Measurements from ENCODE around the gene SLC32A1. TPM values are rescaled to one million over a fixed set of nuclear protein-coding genes. Genes with fewer than 3 reads are reported as not detected.

The SLC32A1 gene
- total and polyA plus RNA-seq, 2 of the 4 experiments (the other 2 are of a cell fraction) = not detected

DNA sequence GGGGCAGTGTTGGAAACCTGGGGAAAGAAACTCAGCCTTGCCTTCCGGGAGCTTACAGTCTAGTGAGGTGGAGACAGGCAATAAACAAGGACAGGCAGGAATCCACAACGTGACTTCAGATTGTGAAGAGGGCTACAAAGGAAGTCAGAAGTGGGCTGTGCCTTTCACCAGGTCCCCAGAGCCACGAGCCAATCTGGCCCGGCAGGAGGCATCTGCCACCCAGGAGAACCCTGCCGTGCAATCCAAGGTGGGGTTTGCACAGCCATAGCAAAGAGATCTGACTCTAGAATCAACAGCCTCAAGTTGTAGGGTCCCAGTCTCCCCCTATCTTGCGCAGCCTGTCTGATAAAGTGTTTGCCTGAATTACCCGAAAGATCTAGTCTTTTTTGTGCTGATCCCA, 5.5 kb downstream of the SLC32A1 start:
- dilution Hi-C loops (cut with HindIII; ENCODE audit: low sequenced_read_pairs, unreplicated experiment) = no loop called here
- H4K8ac ChIP-seq (ENCODE audit: low read depth in 2 of 2, low read length in 2 of 2) = no peak overlapping the region
- BruUV-seq (replicated peaks) = no TSS peak
- H4K91ac ChIP-seq (ENCODE audit: insufficient read depth, low read depth, low read length) = no peak overlapping the region
- H3K23ac ChIP-seq (ENCODE audit: low read depth, low read length) = no peak overlapping the region
- H4K20me1 ChIP-seq (ENCODE audit: insufficient read depth, low read length) = peaks cover 12% of the 10 kb centered on the region
- H3K9ac ChIP-seq (ENCODE audit: low read depth, low read length) = no peak overlapping the region
- H3K18ac ChIP-seq (ENCODE audit: low read depth, low read length) = no peak overlapping the region
- H3K4me3 ChIP-seq (ENCODE audit: insufficient read depth, low read depth, low read length) = no peak overlapping the region
- H3K56ac ChIP-seq (ENCODE audit: extremely low read depth, insufficient read depth, low read length) = no peak overlapping the region
- H3K4me2 ChIP-seq (ENCODE audit: low read depth, low read length) = no peak overlapping the region
- intact Hi-C loops (cut with micrococcal nuclease) = no loop called here
- H3K14ac ChIP-seq (replicated peaks; ENCODE audit: low read depth, low read length) = no peak overlapping the region
- H2AK9ac ChIP-seq (replicated peaks; ENCODE audit: low read depth, low read length, poor library complexity) = no peak overlapping the region
- ChIA-PET POLR2A (ENCODE audit: unreplicated experiment) (no interaction called here), CTCF (no interaction called here)
- no peak overlapping the region for H2AK5ac ChIP-seq (ENCODE audit: low read depth, low read length)
- WGBS, 2 experiments (ENCODE audit: extremely low coverage in 2 of 2, insufficient read length in 1 of 2) = 6% methylated on average over 2 of the region's 7 CpGs; no CpG with 5 or more reads in 1 of the 2 experiments
- no peaks in the 10 kb centered on the region for H3K36me3 ChIP-seq (ENCODE audit: control insufficient read depth, insufficient read depth, low read length)
- H3K4me1 ChIP-seq (ENCODE audit: control insufficient read depth, insufficient read depth, low read length) = no peaks in the 10 kb centered on the region
- DNase-seq (no peak), ATAC-seq (ENCODE audit: low read depth) (no peak)
- no peak overlapping the region for H2BK120ac ChIP-seq (ENCODE audit: low read depth, low read length)
- TF ChIP-seq MAZ (IDR thresholded peaks at IDR 0.05; ENCODE audit: borderline replicate concordance, low read depth, low read length) (no peak), RFX5 (IDR thresholded peaks at IDR 0.05; ENCODE audit: low read depth, low read length) (no peak), CEBPB (IDR thresholded peaks at IDR 0.05; ENCODE audit: low read depth, low read length) (no peak), RCOR1 (IDR thresholded peaks at IDR 0.05; ENCODE audit: insufficient replicate concordance, low read length) (no peak), BHLHE40 (IDR thresholded peaks at IDR 0.05; ENCODE audit: low read depth, low read length) (no peak)
- no peak overlapping the region for H4K5ac ChIP-seq (ENCODE audit: low read depth, low read length)
- no peak overlapping the region for H2AFZ ChIP-seq (replicated peaks; ENCODE audit: low read length, poor library complexity)
- in situ Hi-C loops (cut with MboI; ENCODE audit: low sequenced_read_pairs) = loop anchor here (10.0 to 25.0 kb wide), 3 partner anchors 85 to 267 kb away; partner anchors contain the start of gene RALGAPB
- peaks cover 82% of the 10 kb centered on the region for H3K27me3 ChIP-seq (ENCODE audit: control insufficient read depth, insufficient read depth, low read length)
- no peak overlapping the region for H2BK20ac ChIP-seq (ENCODE audit: low read depth, low read length)
- no peak overlapping the region for H2BK5ac ChIP-seq (ENCODE audit: low read depth, low read length, poor library complexity, severe bottlenecking)
- no peaks in the 10 kb centered on the region; the same call in 1 of the 2 replicates for H3K9me1 ChIP-seq (ENCODE audit: insufficient read depth, low read length)
- H3K9me3 ChIP-seq (ENCODE audit: control insufficient read depth, insufficient read depth, low read length) = peaks cover 10% of the 10 kb centered on the region; the same call in 1 of the 2 replicates
- H3K4ac ChIP-seq (ENCODE audit: low read depth, low read length) = no peak overlapping the region
- H3K79me1 ChIP-seq (ENCODE audit: low read depth in 1 of 2, low read length in 2 of 2) = no peaks in the 10 kb centered on the region
- no peak overlapping the region for H2BK15ac ChIP-seq (ENCODE audit: low read depth, low read length)
- no peak overlapping the region for H3K27ac ChIP-seq (ENCODE audit: insufficient read depth, low read length)

All from IMR-90 (cell line).